ENCODE measurements around the gene KCNK3.

DNA sequence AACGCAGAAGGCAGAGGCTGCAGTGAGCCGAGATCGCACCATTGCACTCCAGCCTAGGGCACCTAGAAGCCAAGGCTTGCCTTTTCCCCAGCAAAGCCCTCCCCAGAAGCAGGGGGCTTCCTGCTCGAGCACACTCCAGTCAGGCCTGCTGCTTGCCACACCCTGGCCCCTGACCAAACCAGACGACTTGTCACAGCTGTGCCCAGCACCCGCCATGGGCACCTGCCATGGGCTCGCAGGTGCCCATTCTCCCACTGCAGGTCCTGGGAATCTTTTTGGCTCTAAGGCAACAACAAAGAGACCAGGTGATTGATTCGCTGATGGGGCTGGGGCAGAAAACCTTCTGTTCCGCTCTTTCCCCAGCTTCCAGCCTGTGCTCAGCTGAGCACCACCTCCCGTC lies 4.9 kb downstream of the KCNK3 start:
- TF ChIP-seq, protein P1, sequence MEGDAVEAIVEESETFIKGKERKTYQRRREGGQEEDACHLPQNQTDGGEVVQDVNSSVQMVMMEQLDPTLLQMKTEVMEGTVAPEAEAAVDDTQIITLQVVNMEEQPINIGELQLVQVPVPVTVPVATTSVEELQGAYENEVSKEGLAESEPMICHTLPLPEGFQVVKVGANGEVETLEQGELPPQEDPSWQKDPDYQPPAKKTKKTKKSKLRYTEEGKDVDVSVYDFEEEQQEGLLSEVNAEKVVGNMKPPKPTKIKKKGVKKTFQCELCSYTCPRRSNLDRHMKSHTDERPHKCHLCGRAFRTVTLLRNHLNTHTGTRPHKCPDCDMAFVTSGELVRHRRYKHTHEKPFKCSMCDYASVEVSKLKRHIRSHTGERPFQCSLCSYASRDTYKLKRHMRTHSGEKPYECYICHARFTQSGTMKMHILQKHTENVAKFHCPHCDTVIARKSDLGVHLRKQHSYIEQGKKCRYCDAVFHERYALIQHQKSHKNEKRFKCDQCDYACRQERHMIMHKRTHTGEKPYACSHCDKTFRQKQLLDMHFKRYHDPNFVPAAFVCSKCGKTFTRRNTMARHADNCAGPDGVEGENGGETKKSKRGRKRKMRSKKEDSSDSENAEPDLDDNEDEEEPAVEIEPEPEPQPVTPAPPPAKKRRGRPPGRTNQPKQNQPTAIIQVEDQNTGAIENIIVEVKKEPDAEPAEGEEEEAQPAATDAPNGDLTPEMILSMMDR (IDR thresholded peaks at IDR 0.05): no peak
- no peak for TF ChIP-seq POLR2A (IDR thresholded peaks at IDR 0.05)
- TF ChIP-seq POLR2AphosphoS5 (IDR thresholded peaks at IDR 0.05): no peak
- no peak for TF ChIP-seq EP300 (IDR thresholded peaks at IDR 0.05; ENCODE audit: low read depth)
